NCI-H226 (cell line): ENCODE results near the gene ANXA3.
A peak's percentile ranks its signal among the peaks of the same experiment; 100 is the strongest.
"Not testable (repeated sequence)": the region's sequence is repeated elsewhere in the genome, so short reads cannot be mapped to it uniquely, and the experiment has no call there.

Source experiments
- DNase-seq: peaks from one replicate; pipeline ENCODE4 v3.0.0-alpha.2; 2015

Gene ANXA3

DNA sequence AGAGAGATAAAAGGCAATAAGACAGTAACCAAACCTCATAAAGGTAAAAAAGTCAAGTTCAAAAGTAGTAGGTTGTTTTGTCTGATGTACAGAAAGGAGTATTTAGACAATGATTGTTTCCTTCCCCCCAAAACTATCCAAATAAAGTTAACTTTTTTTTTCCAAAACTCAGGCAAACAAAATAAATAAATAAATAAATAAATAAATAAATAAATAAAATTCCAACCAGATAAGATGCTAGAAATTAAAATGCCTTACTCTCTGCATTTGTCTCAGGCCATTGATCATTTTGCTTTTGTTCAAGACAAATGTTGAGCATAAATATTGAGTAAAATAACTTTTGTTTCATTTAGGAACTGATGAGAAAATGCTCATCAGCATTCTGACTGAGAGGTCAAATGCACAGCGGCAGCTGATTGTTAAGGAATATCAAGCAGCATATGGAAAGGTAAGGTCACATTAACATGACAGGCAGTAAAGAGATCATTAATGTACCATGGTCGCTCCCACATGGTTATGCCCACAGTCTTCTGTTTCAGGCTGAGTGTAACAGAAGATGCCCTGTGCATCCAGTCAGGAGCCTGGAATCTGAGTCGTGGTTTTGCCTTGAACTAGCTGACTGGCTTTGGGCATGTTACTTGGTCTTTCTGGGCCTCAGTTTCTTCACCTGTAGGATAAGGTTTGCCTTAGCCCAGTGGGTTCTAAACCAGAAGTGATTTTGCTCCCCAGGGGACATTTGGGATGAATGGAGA lies 27.3 kb downstream of the ANXA3 start:
- no peak for DNase-seq

DNA sequence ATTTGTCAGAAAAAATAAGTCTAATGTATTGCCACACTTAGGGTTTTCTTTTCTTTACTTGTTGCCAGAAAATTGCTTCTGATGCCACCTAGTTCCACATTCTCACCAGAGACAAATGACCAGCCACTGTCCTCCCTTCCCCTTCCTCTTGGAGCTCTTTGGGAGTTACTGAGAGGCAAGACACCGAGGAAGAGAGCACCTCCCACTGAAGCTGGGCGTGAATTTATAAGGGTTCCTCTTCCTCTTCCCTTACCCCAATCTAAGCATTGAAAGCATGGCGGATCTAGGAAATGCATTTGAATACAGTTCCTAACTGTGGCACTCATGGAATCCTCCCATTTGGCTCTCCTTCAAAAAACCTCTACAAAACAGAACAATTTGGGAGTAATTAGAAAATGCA lies 30.0 kb downstream of the ANXA3 start:
- no peak for DNase-seq

DNA sequence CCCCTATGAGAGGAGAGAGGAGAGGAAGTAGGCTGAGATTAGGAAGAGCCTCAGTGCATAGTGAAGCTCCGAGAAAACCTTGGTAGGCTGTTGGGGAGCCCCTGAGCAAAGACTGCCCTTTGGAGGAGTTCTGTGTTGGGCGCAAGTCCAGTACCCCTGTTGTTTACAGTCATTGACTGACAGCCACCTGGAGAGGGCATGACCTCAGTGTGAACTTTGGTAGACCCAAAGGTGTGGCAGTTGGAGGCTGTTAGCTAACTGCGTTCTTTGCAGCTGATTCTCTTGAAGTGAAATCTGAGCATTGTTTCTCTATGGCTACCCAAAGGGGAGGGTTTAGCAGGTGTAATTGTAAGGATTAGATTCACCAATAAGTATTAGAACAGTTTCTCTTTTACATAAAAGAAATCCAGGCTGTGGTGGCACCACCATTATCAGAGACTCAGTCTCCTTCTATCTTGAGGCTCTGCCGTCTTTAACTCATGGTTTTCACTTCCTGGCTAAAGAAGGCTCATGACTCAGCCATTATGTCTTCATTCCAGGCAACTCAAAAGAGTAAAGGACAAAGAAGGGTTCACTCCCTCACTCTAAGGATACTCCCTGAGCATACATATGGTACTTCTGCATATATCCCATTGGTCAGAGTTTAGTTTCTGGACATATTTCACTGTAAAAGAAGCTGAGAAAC lies 33.4 kb downstream of the ANXA3 start:
- peak; percentile 40 for DNase-seq

DNA sequence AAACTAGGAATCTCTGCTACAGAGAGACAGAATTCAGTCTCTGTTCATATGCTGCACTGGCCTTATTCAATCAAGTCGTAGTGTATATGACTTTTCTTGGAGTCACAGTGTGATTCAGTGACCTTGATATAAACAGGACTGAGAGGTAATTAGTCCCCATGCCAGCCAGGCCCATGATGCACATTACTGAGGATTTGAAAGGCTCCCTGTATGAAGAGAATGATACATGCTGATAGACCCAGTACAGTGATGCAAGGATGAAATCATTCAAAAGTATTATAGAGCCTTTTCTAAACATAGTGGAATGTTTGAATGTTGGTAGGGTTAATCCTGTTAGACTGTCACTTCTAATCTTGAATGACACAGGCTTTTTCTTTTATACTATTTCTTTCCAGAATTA lies 34.1 kb downstream of the ANXA3 start:
- DNase-seq: no peak

DNA sequence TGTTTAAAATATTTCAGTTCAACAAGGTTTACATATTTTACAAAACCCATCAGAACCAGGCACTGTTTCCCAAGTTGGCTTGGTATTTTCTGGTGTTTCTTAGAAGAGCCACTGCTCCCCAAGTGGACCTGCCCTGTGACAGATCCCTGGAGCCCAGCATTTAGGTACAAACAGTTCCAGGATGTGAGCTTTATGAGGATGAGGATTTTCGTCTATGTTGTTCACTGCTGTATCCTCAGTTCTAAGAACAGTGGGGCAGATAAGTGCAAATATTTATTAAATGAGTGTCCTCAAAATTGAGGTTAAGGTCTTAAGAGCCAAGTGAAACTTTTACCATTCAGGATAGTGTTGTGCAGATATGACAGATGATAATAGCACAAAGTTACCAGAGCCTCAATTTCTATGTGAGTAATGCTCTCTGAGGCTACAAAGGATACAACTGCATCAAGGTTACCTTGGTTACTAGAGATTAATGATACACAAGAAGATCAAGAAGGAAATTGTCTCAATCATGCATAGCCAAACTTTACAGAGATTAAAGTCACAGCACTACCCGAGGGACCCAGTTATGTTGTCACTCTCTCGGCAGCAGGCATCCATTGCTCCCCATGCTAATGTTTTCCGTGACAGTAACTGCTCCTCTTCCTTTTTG lies 37.5 kb downstream of the ANXA3 start:
- no peak for DNase-seq

DNA sequence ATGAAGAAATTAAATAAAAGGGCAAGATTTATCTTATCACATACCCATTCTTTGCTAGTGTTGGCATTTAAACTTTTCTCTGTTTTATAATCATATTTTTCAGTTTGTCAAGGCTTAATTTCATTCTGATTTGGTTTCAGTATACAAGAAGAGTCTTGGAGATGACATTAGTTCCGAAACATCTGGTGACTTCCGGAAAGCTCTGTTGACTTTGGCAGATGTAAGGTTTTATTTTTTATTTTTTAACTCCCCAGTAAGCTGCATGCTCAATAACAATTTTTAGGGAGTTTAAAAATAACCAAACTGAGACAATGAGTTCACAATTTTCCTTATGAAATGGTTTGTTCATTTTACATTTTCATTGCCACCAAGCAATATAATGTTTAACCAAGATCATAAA lies 39.8 kb downstream of the ANXA3 start:
- no peak for DNase-seq

DNA sequence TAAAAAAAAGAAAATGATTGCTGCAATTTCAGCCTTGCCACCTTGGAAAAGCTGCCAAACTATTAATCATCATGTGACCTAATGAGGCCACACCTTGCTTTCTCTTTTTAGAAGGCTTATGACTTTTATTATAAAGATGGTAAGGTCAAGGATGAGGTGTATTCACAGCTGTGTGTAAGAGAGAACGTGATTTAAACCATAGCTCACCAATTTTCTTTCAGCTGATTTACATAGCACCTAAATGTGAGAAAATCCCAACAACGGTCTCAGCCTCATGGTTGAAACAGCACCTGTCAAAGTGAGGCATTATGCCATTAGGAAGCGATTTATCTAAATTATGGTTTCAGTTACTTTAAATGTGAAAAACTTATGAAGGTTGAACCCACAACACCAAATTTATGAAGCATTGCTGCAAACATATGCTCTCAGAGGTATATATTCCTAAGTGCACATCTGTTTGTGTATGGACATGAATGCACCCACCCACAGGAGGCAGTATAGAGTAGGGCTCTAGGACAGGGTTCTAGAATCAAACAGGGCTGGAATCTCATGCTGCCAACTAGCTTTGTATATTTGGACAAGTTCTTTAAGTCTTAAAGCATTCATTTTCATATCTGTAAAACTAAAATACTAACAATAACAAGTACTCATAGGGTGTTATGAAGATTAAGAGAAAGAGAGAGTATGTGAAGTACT lies 40.7 kb downstream of the ANXA3 start:
- DNase-seq: no peak

DNA sequence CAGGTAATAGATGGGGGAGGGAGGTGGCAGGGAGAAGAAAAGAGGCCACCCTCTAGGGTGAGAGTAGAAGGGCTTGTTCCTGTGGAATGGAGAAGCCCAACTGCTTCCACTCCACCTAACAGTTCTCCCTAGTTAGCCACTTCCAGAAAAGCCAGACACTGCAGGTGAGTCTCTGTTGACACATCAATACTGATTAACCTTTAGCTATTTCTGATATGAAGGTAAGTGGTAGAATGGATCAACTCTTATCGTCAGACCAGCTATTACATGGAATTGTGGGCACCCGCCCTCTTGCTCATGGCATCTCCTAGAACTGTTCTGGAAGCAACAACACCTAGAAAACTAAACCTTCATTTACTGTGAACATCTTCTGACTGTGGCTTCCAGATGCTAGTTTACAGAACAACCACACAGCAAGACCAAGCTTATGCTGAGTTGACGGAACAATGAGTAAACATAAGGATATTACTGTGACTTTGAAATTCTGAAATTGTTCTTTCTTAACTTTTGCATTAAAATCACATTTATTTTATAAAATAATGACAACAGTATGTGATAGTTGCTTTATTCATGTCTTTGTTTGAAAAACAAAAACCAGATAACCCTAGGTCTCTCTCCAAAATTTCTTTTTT lies 44.7 kb downstream of the ANXA3 start:
- no peak for DNase-seq

DNA sequence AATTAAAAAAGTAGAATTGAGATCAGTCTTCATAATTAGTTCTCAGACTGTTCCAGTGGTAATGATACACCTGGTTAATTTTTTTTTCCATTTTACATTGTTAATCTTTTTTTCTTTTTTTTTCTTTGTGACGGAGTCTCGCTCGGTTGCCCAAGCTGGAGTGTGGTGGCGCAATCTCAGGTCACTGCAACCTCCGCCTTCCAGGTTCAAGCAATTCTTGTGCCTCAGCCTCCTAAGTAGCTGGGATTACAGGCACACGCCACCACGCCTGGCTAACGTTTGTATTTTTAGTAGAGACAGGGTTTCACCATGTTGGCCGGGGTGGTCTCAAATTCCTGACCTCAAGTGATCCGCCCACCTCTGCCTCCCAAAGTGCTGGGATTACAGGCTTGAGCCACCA lies 46.9 kb downstream of the ANXA3 start:
- DNase-seq: not testable (repeated sequence)

DNA sequence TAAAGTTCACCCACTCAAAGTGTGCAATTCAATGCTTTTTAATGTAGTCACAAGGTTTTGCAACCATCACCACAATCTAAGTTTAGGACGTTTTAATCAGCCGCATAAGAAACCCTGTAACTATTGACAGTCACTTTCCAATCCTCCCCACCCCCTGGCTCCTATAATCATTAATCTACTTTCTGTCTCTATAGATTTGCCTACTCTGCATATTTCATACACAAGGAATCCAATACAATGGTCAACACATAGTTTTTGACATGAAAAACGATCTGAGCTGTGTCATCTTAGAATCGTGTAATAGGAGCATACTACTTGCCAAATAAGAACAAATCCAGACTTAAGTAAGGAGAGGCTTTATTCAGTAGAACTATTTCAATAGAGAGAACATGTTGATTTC lies 47.6 kb downstream of the ANXA3 start:
- no peak for DNase-seq

DNA sequence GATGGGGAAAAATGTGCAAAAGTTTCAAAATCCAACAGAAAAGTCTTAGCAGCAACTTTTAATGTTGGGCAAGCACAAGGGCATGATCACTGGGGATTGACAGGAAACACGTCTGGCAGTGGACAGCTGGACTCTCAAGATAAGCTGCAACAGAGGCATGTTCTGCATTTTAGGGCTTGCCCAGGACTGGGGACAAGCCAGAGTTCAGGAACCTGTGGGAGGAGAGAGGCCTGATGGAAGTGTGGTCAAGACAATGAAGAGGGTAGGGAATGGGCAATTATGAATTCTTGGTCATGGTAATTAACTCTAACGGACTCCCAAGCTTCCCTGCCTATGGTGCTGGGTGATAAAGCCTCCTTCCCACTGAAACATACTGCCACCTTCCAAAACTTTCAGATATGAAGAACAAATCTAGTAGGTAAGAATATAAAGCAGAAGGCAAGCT lies 48.4 kb downstream of the ANXA3 start:
- no peak for DNase-seq

DNA sequence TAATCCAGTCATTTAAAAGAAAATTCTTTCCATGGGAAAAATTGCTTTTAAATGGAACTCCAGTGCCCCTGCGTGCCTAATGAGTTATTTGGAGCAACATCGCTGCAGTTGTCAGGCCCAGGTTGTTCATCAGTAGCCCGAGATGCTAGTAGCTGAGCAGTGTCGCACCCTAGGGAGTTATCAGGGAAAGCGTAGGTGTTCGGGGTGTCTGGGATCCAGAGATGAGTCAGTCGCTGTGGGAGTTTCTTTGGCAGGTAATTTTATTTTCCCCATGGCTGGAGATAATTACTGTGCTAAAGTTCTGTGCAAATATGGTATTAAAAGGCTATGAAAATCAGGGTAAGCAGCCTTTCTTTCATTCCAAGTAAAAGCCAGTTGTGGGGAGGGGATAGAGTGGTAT lies 49.4 kb downstream of the ANXA3 start:
- DNase-seq: no peak

DNA sequence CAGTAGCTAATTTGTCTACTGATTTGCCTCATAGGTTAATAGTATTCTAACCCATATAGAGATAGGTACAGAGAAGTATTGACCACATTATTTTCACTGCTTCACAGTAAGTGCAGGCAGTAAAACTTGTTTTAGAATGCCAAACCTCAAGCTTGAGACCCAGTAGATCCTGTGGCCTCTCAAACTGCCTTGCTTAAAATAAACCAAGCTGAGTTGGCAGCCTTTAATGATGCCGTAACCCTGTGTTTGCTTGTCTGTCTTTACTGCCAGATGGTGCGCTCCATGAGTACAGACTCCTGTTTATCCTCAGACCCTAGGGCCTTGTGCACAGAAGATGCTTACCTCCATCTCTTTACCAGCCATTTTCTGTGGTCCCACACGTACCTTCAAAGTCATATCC lies 50.8 kb downstream of the ANXA3 start:
- DNase-seq: no peak

DNA sequence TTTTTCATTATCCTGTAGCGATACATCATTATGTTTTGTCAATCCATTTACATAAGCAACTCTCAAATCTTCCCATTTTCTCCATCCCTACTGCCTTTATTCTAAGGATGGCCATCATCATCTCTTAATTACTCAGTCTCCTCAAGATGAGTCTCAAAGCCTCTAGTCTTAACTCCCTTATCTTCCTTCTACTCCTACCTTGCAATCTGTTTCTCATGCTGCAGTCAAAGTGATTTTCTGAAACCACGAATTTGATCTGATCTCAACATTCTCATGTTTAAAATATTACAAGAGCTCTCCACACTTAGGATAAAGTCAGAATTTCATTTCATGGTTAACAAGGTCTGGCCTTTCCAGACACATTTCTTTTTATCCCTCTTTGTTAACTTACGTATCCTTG lies 51.8 kb downstream of the ANXA3 start:
- no peak for DNase-seq

DNA sequence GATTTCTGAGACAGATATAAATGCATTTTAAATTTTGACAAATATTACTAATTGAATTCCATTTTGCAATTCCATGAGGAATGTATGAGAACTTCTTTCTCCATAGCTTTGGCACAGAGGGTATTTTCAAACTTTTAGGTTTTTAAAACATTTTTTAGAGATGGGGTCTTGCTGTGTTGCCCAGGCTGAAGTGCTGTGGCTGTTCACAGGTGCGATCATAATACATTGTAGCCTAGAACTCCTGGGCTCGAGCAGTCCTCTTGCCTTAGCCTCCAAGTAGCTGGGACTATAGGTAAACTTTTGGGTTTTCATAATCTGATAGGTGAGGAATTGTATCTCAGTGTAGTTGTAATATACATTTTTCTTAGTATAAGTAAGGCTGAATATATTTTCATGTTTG lies 53.4 kb downstream of the ANXA3 start:
- DNase-seq: no peak

DNA sequence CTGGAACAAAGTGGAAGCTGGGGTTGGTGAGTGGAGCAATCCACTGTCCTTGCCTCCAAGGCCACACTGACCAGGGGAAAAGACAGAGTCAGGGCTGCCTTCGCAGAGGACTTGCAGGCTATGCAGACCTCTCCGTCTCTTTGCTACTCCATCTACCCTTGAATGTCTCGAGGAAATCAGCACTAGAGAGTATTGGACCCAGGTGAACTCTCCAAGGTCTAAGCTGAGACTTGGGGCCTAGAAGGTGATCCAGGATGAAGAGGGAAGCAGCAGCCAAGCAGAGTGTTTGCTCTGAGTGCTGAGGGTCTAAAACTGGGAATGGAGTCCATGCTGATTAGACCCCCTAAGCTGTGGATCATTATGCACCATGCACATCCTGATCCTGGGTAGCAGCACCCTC lies 54.5 kb downstream of the ANXA3 start:
- no peak for DNase-seq

DNA sequence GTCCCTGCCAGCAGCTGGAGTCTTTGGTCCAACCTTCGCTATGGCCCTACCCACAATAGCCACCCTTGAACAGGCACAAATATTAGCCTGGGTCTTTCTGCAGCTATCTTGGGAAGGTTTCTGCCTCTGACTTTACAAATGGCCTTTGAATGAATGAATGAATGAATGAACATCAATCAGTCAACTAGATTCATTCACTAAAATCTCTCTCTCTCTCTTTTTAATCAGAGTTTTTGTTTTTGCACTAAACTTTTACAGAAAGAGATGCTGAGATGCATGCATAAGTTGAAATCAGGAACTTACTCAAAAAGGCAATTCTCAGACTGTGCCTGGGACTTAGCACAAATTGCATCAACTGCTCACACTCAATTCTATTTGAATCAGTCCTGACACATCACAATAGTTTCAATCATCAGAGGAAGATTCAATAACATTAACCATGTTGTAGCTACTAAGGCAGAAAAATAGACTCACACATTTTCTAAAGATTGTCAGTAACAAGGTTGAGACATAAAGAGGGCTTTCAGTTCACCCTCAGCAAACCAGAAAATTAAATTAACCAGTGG lies 55.0 kb downstream of the ANXA3 start:
- DNase-seq: no peak

DNA sequence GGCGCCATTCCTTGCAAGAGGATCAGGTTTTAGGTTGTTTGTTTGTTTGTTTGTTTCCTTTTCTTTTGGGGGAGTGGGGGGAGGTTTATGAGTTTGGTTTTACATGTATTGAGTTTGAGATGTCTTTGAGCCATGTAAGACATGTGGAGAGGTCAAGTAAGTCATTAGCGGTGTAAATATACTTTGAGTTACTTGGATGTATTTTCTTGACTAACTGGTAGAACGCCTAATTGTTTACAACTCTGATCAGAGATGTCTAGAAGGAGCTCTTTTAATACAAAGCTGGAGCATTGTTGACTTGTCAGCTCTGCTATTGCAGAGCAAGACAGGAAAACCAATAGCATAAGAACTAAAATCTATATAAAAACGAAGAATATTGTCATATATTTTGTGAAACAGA lies 57.1 kb downstream of the ANXA3 start:
- DNase-seq: no peak

DNA sequence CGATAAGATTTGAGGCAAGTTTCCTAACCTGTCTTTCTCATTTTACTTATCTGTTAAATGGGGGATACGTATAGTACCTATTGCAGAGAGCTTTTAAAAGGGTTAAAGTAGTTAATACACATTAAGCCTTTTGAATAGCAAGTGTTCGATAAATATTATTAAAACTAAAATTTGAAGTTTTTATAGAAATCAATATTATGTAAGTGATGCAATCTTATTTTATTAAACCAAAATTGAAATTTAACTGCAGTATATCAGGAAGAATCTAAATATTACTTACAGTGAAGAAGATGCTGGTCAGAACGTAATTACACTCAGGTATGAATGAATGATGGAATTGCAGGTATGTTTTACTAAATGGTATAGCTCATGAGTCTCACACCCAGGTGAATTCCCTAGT lies 58.0 kb downstream of the ANXA3 start:
- no peak for DNase-seq

DNA sequence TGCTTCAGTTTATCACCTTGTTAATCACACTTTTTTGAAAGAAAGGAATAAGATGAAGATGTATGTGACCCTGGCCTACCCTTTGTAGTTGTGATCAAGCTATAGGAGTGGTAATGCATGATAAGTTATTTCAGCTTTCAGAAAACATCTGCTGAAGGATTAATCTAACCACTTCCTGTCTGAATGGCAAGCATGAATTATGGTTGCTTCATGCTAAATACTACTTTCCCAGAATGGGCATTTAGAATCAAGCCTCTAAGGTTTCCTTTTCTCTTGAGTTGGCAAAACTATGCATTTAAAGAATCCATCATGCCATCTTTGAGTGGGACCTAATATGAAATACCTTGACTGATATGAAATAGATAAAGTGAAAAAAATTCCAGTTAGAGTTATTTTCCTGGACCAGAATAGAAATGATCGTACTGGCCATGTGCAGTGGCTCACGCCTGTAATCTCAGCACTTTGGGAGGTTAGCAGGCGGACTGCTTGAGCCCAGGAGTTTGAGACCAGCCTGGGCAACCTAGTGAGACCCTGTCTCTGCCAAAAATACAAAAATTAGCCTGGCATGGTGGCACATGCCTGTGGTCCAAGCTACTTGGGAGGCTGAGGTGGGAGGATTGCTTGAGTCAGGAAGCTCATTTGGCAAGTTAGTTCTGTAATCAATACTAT lies 59.1 kb downstream of the ANXA3 start:
- DNase-seq: peak; percentile 37

DNA sequence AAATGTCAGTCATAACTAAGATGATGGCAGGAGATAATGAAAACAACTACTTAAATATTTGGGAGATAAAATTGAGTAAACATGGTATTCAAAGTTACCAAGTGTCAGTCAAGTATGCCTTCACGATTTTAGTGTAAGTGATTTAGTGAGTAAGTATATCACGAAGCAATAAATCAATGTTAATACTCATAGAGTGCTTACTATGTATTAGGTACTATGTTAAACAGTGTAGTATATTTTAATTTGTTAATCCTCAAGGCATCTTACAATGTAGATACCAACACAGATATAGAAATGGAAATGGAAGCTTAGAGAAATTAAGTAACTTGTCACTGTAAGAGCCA lies 59.6 kb downstream of the ANXA3 start:
- DNase-seq: no peak
